A549 (cell line): ENCODE data around the gene KIF21A. TPM values are rescaled to one million over a fixed set of nuclear protein-coding genes. Genes with fewer than 3 reads are reported as not detected.
A peak's percentile ranks its signal among the peaks of the same experiment; 100 is the strongest.

Experiments
- ATAC-seq, 2 experiments: fragments of 200-7000 bp in 1 of 2; fragments of >200 bp in 1 of 2; cut with Nextera tagmentation in 1 of 2; cut with Tn5 transposase in 1 of 2; 3 replicates each; pipeline versions ENCODE4 v1.8.0 to v1.9.1; 2018 to 2020; ENCODE audit warnings: mild to moderate bottlenecking in 1 of 2, moderate library complexity in 1 of 2
- CTCF ChIA-PET: fragments of 300-600 bp; sonication (Branson Sonifier 250); formaldehyde crosslinking; extraction: SDS; loops from one replicate; lab custom pipeline; 2021; ENCODE audit warnings: antibody characterized with exemption, inconsistent platforms; lab: Yijun Ruan, JAX
- POLR2A ChIA-PET: fragments of 350-600 bp; formaldehyde crosslinking; extraction: SDS; loops from one replicate; lab custom pipeline; 2021; ENCODE audit warnings: antibody characterized with exemption, inconsistent platforms; lab: Yijun Ruan, JAX
- DNase-seq, 2 experiments: peaks; one replicate each; pipeline versions ENCODE4 v3.0.0 to v3.0.0-alpha.2; 2011 to 2016; ENCODE audit warnings: low read depth in 1 of 2, low spot score in 1 of 2
- FAIRE-seq: peaks from 2 replicates; lab custom pipeline; 2011; peaks lifted over from hg19 to GRCh38; lab: Jason Lieb, UNC
- H3K27ac ChIP-seq, 2 experiments: fragments of >200 bp; sonication (Bioruptor Twin); formaldehyde crosslinking; 3 replicates each; pipeline ENCODE4 v1.5.1; 2016 to 2017
- H3K4me1 ChIP-seq: fragments of >200 bp; sonication (Bioruptor Twin); formaldehyde crosslinking; 3 replicates; pipeline ENCODE4 v1.6.1; 2016
- H3K4me2 ChIP-seq: fragments of >200 bp; sonication (Bioruptor Twin); formaldehyde crosslinking; 3 replicates; pipeline ENCODE4 v1.6.1; 2016
- H3K4me3 ChIP-seq: fragments of >200 bp; sonication (Bioruptor Twin); formaldehyde crosslinking; 3 replicates; pipeline ENCODE4 v1.5.1; 2016
- H3K9me3 ChIP-seq: fragments of >200 bp; sonication (Bioruptor Twin); formaldehyde crosslinking; 3 replicates; pipeline ENCODE4 v1.6.1; 2016
- CEBPB ChIP-seq, 2 experiments: fragments of >200 bp in 1 of 2; sonication (Bioruptor Twin) in 1 of 2; formaldehyde crosslinking in 1 of 2; IDR thresholded peaks; 2 replicates each; pipeline ENCODE4 v1.6.1; 2012 to 2016
- CHD2 ChIP-seq: fragments of 150-350 bp; IDR thresholded peaks from 2 replicates; pipeline ENCODE4 v1.6.1; 2014; ENCODE audit warnings: low read length; ENCODE audit not compliant: partially characterized antibody
- CHD4 ChIP-seq: fragments of 200-600 bp; sonication (generic); IDR thresholded peaks from 2 replicates; pipeline ENCODE4 v1.6.1; 2016; ENCODE audit warnings: antibody characterized with exemption, mild to moderate bottlenecking, borderline replicate concordance
- HEYL ChIP-seq: fragments of 250-450 bp; sonication (Bioruptor Pico); IDR thresholded peaks from 2 replicates; pipeline ENCODE4 v1.8.0; 2021; ENCODE audit warnings: mild to moderate bottlenecking, moderate library complexity
- JUNB ChIP-seq: fragments of >200 bp; sonication (Bioruptor Twin); formaldehyde crosslinking; IDR thresholded peaks from 2 replicates; pipeline ENCODE4 v1.6.1; 2016
- KDM1A ChIP-seq: fragments of 200-600 bp; sonication (generic); IDR thresholded peaks from 2 replicates; pipeline ENCODE4 v1.6.1; 2016; ENCODE audit warnings: low read depth, mild to moderate bottlenecking
- MAFK ChIP-seq: fragments of 450-650 bp; IDR thresholded peaks from 2 replicates; pipeline ENCODE4 v1.6.1; 2014; ENCODE audit not compliant: partially characterized antibody
- MYC ChIP-seq: IDR thresholded peaks from 2 replicates; pipeline ENCODE4 v1.6.1; 2012; ENCODE audit warnings: mild to moderate bottlenecking, inconsistent platforms, low read length, improper control_type of control experiment, borderline replicate concordance
- PHF8 ChIP-seq: fragments of 200-600 bp; sonication (generic); IDR thresholded peaks from 2 replicates; pipeline ENCODE4 v1.6.1; 2016; ENCODE audit warnings: low read depth, mild to moderate bottlenecking, antibody characterized with exemption, moderate library complexity, borderline replicate concordance
- POLR2A ChIP-seq: IDR thresholded peaks from 2 replicates; pipeline ENCODE4 v1.6.1; 2012; ENCODE audit warnings: mild to moderate bottlenecking, low read length
- RAD21 ChIP-seq, 2 experiments: fragments of >200 bp in 1 of 2; sonication (Bioruptor Twin) in 1 of 2; formaldehyde crosslinking in 1 of 2; IDR thresholded peaks in 1 of 2; conservative IDR thresholded peaks in 1 of 2; 2 replicates in 1 of 2; 3 replicates in 1 of 2; pipeline ENCODE4 v1.6.1; 2012 to 2018; ENCODE audit warnings: inconsistent platforms in 1 of 2
- REST ChIP-seq: fragments of 200-600 bp; sonication (generic); IDR thresholded peaks from 2 replicates; pipeline ENCODE4 v1.6.1; 2016; ENCODE audit warnings: antibody characterized with exemption, mild to moderate bottlenecking, moderate library complexity
- RFX5 ChIP-seq: fragments of 450-650 bp; IDR thresholded peaks from 2 replicates; pipeline ENCODE4 v1.7.1; 2014; ENCODE audit warnings: antibody characterized with exemption, mild to moderate bottlenecking, moderate library complexity
- ZC3H11A ChIP-seq: fragments of 450-650 bp; IDR thresholded peaks from 2 replicates; pipeline ENCODE4 v1.6.1; 2014; ENCODE audit warnings: antibody characterized with exemption, mild to moderate bottlenecking
- WGBS: methylation state at CpG from one replicate; pipeline ENCODE4 v1.1.6; 2017; ENCODE audit errors: missing lambda C conversion rate; 5-methylcytosine and 5-hydroxymethylcytosine counted together
- polyA plus RNA-seq, 4 experiments: library from polyadenylated mRNA; depleted of rRNA in 3 of 4; stranded (reverse); fragments of >200 nt; fragmentation: RNase III in 1 of 4; extraction: RNeasy Plus Mini Kit Qiagen cat#74134 plus additional on column Dnase treatment in 1 of 4; gene quantifications; 2 replicates in 3 of 4; 3 replicates in 1 of 4; pipeline ENCODE4 v1.2.3, GENCODE V29; 2011 to 2017
- TF ChIP-seq, protein P1 (sequence below): fragments of >200 bp; sonication (Bioruptor Twin); formaldehyde crosslinking; IDR thresholded peaks from 3 replicates; pipeline ENCODE4 v1.6.1; 2016
- TF ChIP-seq, protein P2 (sequence below): fragments of >200 bp; sonication (Bioruptor Twin); formaldehyde crosslinking; IDR thresholded peaks from 2 replicates; pipeline ENCODE4 v1.6.1; 2016
- TF ChIP-seq, protein P3 (sequence below): IDR thresholded peaks from 2 replicates; pipeline ENCODE4 v1.6.1; 2012

Gene KIF21A
- polyA plus RNA-seq, 2 of the 4 experiments (the other 2 are of a cell fraction) = 26.0 to 79.0 TPM

DNA sequence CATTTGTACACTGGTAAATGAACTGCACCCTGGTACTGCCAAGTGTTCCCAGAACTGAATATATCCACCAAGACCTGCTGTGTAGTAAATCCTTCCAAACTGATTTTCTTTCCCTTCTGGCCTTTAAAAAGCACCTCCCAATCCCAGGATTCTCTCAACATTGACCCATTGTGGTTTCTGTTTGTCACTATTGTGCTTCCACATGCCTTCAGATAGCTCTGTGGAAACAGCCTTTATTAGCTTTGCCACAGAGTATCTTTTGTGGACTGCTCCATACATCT is 949 bp upstream of the KIF21A start:
- H3K4me1 ChIP-seq = peaks cover 29% of the 10 kb centered on the region
- peak overlapping the region; percentile 94 for H3K4me3 ChIP-seq
- peak overlapping the region; percentile 97 for H3K27ac ChIP-seq
- no peak for DNase-seq
- ATAC-seq = no peak
- TF ChIP-seq, protein P1, sequence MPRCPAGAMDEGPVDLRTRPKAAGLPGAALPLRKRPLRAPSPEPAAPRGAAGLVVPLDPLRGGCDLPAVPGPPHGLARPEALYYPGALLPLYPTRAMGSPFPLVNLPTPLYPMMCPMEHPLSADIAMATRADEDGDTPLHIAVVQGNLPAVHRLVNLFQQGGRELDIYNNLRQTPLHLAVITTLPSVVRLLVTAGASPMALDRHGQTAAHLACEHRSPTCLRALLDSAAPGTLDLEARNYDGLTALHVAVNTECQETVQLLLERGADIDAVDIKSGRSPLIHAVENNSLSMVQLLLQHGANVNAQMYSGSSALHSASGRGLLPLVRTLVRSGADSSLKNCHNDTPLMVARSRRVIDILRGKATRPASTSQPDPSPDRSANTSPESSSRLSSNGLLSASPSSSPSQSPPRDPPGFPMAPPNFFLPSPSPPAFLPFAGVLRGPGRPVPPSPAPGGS = no peak
- TF ChIP-seq, protein P2, sequence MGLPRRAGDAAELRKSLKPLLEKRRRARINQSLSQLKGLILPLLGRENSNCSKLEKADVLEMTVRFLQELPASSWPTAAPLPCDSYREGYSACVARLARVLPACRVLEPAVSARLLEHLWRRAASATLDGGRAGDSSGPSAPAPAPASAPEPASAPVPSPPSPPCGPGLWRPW = no peak
- TF ChIP-seq POLR2A (no peak), CEBPB (IDR thresholded peaks at IDR 0.05) (no peak), REST (no peak), CHD2 (no peak), ZC3H11A (no peak), MYC (no peak), RFX5 (no peak), HEYL (CRISPR knock-in tag) (no peak)
- FAIRE-seq = no peak
- peak overlapping the region; percentile 92 for H3K4me2 ChIP-seq
- no peaks in the 10 kb centered on the region for H3K9me3 ChIP-seq
- ChIA-PET POLR2A (interaction anchor here (0.6 to 2.1 kb wide), 7 partner anchors 10 to 48 kb away, joined by 3 to 9 read pairs (median 3); no protein-coding TSS in a partner anchor), CTCF (interaction anchor here (0.7 to 1.3 kb wide), 3 partner anchors 13 to 59 kb away, joined by 3 read pairs; no protein-coding TSS in a partner anchor)

- Histone ChIP-seq H3K4me1 (peaks cover 40% of the 10 kb centered on the region), H3K4me3 (peak overlapping the region; percentile 94), H3K4me2 (peak overlapping the region; percentile 89), H3K9me3 (no peaks in the 10 kb centered on the region), H3K27ac (peak overlapping the region; percentile 97)
- ChIA-PET CTCF (interaction anchor here (1.3 to 1.5 kb wide), 2 partner anchors 12 to 27 kb away, joined by 3 read pairs; no protein-coding TSS in a partner anchor), POLR2A (interaction anchor here (1.0 to 2.1 kb wide), 6 partner anchors 16 to 177 kb away, joined by 3 to 9 read pairs (median 4); partner anchors contain the start of gene ABCD2)
- WGBS = no CpG with 5 or more reads among the region's 34 CpGs
- TF ChIP-seq KDM1A (no peak), ZC3H11A (no peak), JUNB (no peak), RAD21 (conservative IDR thresholded peaks at IDR 0.05 in 1 of 2, IDR thresholded peaks at IDR 0.05 in 1 of 2) (no peak), MAFK (no peak), PHF8 (peak; percentile 85)
- TF ChIP-seq, protein P1 = peak; percentile 69; the same call in 1 of the 3 replicates
- FAIRE-seq = no peak
- DNase-seq = no peak
- peak; percentile 41 to 50; a peak in 5 of 6 replicates for ATAC-seq
Measured at GRCh38 chr12:39442831-39443080, 164 bp downstream of the KIF21A start.

GRCh38 chr12:39441963-39442830 is 723 bp downstream of the KIF21A start:
- ATAC-seq (peak; percentile 22 to 38), FAIRE-seq (no peak), DNase-seq (peak; percentile 10 to 49)
- Histone ChIP-seq H3K4me2 (peak overlapping the region; percentile 89), H3K27ac (peak overlapping the region; percentile 97), H3K9me3 (no peaks in the 10 kb centered on the region), H3K4me3 (peak overlapping the region; percentile 94), H3K4me1 (peaks cover 40% of the 10 kb centered on the region)
- POLR2A ChIA-PET = interaction anchor here (1.0 to 2.1 kb wide), 4 partner anchors 15 to 178 kb away, joined by 4 to 9 read pairs (median 6); partner anchors contain the start of gene ABCD2
- CTCF ChIA-PET = interaction anchor here (1.3 to 1.5 kb wide), 2 partner anchors 11 to 27 kb away, joined by 3 read pairs; no protein-coding TSS in a partner anchor
- TF ChIP-seq MAFK (peak; percentile 73), CEBPB (IDR thresholded peaks at IDR 0.05) (peak; percentile 23 to 32; a peak in 2 of 4 replicates), CHD4 (no peak)
- TF ChIP-seq, protein P3, sequence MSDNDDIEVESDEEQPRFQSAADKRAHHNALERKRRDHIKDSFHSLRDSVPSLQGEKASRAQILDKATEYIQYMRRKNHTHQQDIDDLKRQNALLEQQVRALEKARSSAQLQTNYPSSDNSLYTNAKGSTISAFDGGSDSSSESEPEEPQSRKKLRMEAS = peak; percentile 14; the same call in 1 of the 2 replicates
- WGBS = 2% methylated on average over 24 of the region's 49 CpGs
